Stimulated activated naive B cell treated with anti-CD40 and anti-IgM and Interleukin-4, amounts not matched to agents 10 μg/mL and 1 μg/mL and 100 μg/mL, for 72 hours (primary cell): ENCODE data around the gene LTO1.

ENCODE experiments used
- ATAC-seq, 2 donors: fragments of 150-1000 bp; cut with Tn5 transposase; replicated peaks; 2 replicates each; pipeline ENCODE4 v1.10.0; 2021; ENCODE audit warnings: moderate library complexity in 1 of 2
- DNase-seq: peaks from one replicate; pipeline ENCODE4 v3.0.0; 2021
- H3K27ac Mint-ChIP-seq: one replicate; pipeline ENCODE4 v1.8.0; 2022; ENCODE audit warnings: mild to moderate bottlenecking, mixed read lengths
- H3K27me3 Mint-ChIP-seq, 2 donors: one replicate each; pipeline ENCODE4 v1.8.0; 2022; ENCODE audit warnings: mixed read lengths in 2 of 2
- H3K36me3 Mint-ChIP-seq, 2 donors: one replicate each; pipeline ENCODE4 v1.8.0; 2022; ENCODE audit warnings: mixed read lengths in 2 of 2, mild to moderate bottlenecking in 1 of 2
- H3K4me1 Mint-ChIP-seq, 2 donors: one replicate each; pipeline ENCODE4 v1.8.0; 2022; ENCODE audit warnings: mixed read lengths in 2 of 2, mild to moderate bottlenecking in 1 of 2
- H3K4me3 Mint-ChIP-seq, 2 donors: one replicate each; pipeline ENCODE4 v1.8.0; 2022; ENCODE audit warnings: mild to moderate bottlenecking in 2 of 2, mixed read lengths in 2 of 2, moderate library complexity in 1 of 2
- H3K9me3 Mint-ChIP-seq, 2 donors: one replicate each; pipeline ENCODE4 v1.8.0; 2022; ENCODE audit warnings: mixed read lengths in 2 of 2, mild to moderate bottlenecking in 1 of 2

LTO1 gene

DNA sequence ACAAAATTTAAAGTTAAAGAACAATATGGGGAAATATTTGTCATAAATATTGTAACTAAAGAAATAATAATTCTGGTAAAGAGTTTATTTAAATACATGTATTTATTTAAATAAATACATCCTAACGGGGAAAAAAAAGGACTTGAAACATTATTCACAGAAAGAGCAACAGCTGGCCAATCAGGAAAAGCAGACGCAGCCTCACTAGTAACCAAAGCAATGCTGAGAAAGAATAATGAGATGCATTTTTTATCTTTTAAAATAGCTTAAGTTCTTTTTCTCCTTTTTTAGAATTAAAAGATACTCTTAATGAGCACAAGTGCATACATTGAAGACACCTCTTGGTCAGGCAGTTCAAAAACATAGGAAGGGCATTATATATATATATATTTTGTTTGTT is 2.6 kb upstream of the LTO1 start:
- Mint-ChIP-seq H3K4me3 (no peak overlapping the region), H3K4me1 (peaks cover 9 to 29% of the 10 kb centered on the region in 2 donors), H3K27me3 (peaks cover 5 to 6% of the 10 kb centered on the region in 2 donors), H3K27ac (no peak overlapping the region), H3K36me3 (peaks cover 7 to 8% of the 10 kb centered on the region in 2 donors), H3K9me3 (no peaks in the 10 kb centered on the region)
- ATAC-seq (no peak), DNase-seq (no peak)

DNA sequence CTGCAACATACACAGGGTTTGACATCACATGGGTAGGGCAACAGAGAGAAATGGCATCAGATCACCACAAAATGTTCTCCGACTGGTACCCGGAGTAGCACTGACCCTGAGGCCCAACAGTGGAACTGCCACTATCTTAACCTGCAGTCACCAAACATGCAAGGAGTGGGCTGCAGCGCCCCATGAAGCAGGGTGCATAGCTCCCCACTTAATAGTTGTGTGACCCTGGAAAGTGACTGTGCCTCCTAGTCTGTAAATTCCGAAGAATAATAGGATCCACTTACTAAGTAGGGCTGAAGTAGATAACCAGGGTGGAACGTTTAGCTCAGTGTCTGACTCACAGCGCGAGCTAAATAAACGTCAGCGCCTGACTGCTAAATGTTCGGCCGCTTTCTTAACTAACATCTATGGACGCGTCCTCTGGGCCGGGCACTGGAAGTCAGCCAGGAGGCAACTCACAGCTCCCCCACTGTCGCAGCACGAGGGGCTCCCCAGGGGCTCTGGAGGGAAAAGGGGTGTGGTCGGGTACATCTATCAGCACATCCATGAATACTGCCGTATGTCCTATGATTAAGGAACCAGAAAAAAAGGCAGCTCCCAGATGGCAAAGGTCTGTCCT is 777 bp downstream of the LTO1 start:
- H3K27ac Mint-ChIP-seq: peak overlapping the region; percentile 99
- peak overlapping the region; percentile 95 to 99 for H3K4me3 Mint-ChIP-seq
- H3K4me1 Mint-ChIP-seq: peaks cover 16 to 42% of the 10 kb centered on the region in 2 donors
- peaks cover 11 to 20% of the 10 kb centered on the region in 2 donors for H3K36me3 Mint-ChIP-seq
- H3K27me3 Mint-ChIP-seq: no peaks in the 10 kb centered on the region
- ATAC-seq (peak in 1 of 2 donors; percentile 13), DNase-seq (no peak)
- no peaks in the 10 kb centered on the region for H3K9me3 Mint-ChIP-seq

GRCh38 chr11:69671734-69672465 is 3.3 kb downstream of the LTO1 start:
- Mint-ChIP-seq H3K27ac (no peak overlapping the region), H3K27me3 (no peaks in the 10 kb centered on the region), H3K4me3 (no peak overlapping the region), H3K36me3 (peaks cover 18 to 35% of the 10 kb centered on the region in 2 donors), H3K9me3 (no peaks in the 10 kb centered on the region), H3K4me1 (peaks cover 19 to 42% of the 10 kb centered on the region in 2 donors)
- DNase-seq (no peak), ATAC-seq (no peak)

- ATAC-seq: peak; percentile 33 to 41
- Mint-ChIP-seq H3K4me3 (no peak overlapping the region), H3K4me1 (peaks cover 18 to 36% of the 10 kb centered on the region in 2 donors), H3K9me3 (no peaks in the 10 kb centered on the region), H3K36me3 (peaks cover 20 to 43% of the 10 kb centered on the region in 2 donors), H3K27me3 (no peaks in the 10 kb centered on the region), H3K27ac (peak overlapping the region; percentile 22)
- DNase-seq: peak; percentile 56
Measured at GRCh38 chr11:69670158-69670845, 4.9 kb downstream of the LTO1 start.

DNA sequence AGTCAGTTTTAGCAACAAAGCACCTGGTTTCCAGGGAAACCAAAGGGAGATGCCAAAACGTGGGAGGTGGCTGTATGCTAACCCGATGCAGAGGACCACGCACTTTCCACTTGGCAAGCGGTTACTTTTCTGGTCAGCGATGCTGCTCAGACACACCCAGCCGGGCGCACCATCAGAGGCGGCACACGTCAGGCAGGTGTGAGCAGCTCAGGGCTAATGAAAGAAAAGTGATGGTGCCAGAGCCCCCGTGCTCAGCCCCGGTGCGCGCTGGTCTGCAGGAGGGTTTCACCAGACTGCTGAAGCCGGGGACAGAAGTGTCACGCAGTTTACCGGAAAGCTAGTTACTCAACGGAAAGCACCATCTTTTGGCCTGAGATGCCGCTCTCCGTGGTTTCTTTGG is 5.7 kb downstream of the LTO1 start:
- ATAC-seq (no peak), DNase-seq (no peak)
- Mint-ChIP-seq H3K9me3 (no peaks in the 10 kb centered on the region), H3K27ac (no peak overlapping the region), H3K4me3 (no peak overlapping the region), H3K4me1 (peaks cover 17 to 30% of the 10 kb centered on the region in 2 donors), H3K36me3 (peaks cover 23 to 46% of the 10 kb centered on the region in 2 donors), H3K27me3 (no peaks in the 10 kb centered on the region)

DNA sequence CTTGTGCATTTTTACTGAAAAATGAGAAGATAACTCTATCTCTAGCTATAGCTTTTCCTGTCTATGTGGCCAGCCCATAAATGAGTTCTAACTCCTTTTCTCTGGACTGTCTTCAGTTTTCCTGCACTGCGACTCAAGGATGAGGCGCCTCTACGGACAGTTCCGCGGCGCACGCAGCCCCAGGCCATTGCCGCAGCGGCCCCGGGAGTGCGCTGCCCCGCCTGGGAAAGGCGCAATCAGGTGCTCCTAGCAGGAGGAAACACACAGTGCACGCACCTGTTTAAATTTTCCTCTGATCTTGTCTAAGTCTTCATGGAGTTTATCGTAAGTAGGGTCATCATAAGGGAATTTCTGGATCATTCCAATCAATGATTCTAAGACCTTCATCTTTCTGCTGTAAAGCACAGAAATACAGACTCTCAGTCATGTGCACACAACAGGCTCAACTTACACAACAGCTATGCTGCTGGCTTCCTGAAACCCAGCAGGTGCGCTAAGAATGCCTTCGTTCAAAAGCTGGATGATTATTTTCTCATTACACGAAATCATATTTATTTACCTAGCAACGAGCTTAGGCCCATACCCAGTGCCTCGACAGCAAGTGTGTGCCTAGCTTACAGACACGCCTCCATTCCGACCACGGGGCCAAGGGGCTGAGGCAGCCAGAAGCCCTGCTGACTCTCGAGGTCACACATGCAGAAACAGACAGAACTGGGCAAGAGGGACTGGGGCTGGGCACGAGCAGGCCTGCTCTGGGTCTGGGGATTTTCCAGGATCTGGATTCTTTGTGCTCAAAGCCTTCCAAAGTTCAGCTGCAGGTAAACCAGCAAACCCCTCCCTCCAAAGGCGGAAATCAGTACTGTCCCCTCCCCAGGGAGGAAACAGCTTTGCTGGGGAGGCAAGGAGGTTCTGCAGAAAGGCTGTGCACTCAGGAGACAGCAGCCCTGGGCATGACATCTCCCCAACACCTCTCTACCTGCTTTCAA is 7.2 kb downstream of the LTO1 start:
- Mint-ChIP-seq H3K27me3 (no peaks in the 10 kb centered on the region), H3K4me1 (peaks cover 12 to 19% of the 10 kb centered on the region in 2 donors), H3K27ac (no peak overlapping the region), H3K9me3 (no peaks in the 10 kb centered on the region), H3K4me3 (no peak overlapping the region), H3K36me3 (peaks cover 33 to 56% of the 10 kb centered on the region in 2 donors)
- no peak for DNase-seq
- ATAC-seq: no peak

- ATAC-seq (no peak), DNase-seq (no peak)
- Mint-ChIP-seq H3K36me3 (peaks cover 33 to 59% of the 10 kb centered on the region in 2 donors), H3K27me3 (no peaks in the 10 kb centered on the region), H3K4me1 (peaks cover 5 to 24% of the 10 kb centered on the region in 2 donors), H3K9me3 (no peaks in the 10 kb centered on the region), H3K27ac (no peak overlapping the region), H3K4me3 (no peak overlapping the region)
Measured at GRCh38 chr11:69666752-69667536, 8.2 kb downstream of the LTO1 start.

DNA sequence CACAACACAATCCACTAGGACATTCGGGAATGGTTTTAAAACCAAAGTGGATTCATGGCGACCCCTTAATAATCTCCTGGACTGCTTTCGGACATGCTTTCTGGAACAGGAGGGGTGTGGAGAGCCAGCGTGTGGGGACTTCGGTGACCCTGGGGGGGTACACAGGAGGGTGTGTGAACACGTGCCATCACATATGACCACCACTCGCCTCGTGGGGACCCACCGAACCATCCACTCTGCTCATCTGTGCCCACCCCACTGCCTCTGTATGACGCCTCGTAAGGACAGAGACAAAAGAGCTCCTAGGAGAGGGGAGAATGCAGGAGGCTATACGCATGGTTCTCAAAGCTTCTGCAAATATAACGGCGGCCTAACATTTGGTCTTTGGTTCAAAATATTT is 8.9 kb downstream of the LTO1 start:
- Mint-ChIP-seq H3K36me3 (peaks cover 33 to 57% of the 10 kb centered on the region in 2 donors), H3K27ac (no peak overlapping the region), H3K27me3 (no peaks in the 10 kb centered on the region), H3K4me3 (no peak overlapping the region), H3K9me3 (no peaks in the 10 kb centered on the region), H3K4me1 (peaks cover 5 to 24% of the 10 kb centered on the region in 2 donors)
- DNase-seq (no peak), ATAC-seq (no peak)

GRCh38 chr11:69665669-69666068 is 9.5 kb downstream of the LTO1 start:
- Mint-ChIP-seq H3K9me3 (no peaks in the 10 kb centered on the region), H3K4me3 (no peak overlapping the region), H3K36me3 (peaks cover 32 to 58% of the 10 kb centered on the region in 2 donors), H3K4me1 (peaks cover 5 to 22% of the 10 kb centered on the region in 2 donors), H3K27ac (no peak overlapping the region), H3K27me3 (no peaks in the 10 kb centered on the region)
- ATAC-seq: no peak
- DNase-seq: no peak

- Mint-ChIP-seq H3K36me3 (peaks cover 29 to 55% of the 10 kb centered on the region in 2 donors), H3K27ac (no peak overlapping the region), H3K9me3 (no peaks in the 10 kb centered on the region), H3K4me1 (peaks cover 3 to 14% of the 10 kb centered on the region in 2 donors), H3K27me3 (no peaks in the 10 kb centered on the region), H3K4me3 (no peak overlapping the region)
- ATAC-seq (no peak), DNase-seq (no peak)
Measured at GRCh38 chr11:69664901-69665300, 10.3 kb downstream of the LTO1 start.

DNA sequence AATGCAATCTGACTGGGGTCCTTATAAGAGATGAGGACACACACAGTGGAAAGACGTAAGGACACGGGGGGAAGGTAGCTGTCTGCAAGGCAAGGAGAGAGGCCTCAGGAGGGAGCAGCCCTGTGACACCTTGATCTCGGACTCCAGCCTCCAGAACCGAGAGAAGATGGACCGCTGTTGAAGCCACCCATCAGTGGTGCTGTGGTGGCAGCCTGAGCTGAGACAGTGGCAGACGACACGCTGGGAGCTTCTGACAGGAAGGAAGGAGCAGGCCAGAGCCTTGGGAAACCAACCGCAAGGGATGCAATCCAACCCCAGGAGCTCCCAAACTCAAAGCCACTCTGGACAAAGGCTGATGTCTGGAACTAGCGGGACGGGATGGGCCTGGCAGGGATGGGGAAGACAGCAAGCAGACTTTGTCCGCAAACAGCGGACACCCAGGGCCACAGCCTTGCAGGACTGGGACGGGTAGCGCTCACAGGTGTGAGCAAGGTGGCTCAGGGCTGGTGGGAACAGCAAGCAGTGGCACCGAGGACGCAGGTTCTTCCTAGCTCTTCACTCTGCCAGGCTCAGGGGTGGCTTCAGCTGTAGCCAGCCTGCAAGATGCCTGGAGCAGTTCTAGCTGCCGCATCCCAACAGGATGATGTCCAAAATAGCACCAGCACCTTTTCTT is 10.9 kb downstream of the LTO1 start:
- Mint-ChIP-seq H3K27me3 (no peaks in the 10 kb centered on the region), H3K27ac (peak overlapping the region; percentile 37), H3K9me3 (no peaks in the 10 kb centered on the region), H3K36me3 (peaks cover 29 to 51% of the 10 kb centered on the region in 2 donors), H3K4me3 (no peak overlapping the region), H3K4me1 (peaks cover 3 to 13% of the 10 kb centered on the region in 2 donors)
- no peak for DNase-seq
- ATAC-seq: no peak

DNA sequence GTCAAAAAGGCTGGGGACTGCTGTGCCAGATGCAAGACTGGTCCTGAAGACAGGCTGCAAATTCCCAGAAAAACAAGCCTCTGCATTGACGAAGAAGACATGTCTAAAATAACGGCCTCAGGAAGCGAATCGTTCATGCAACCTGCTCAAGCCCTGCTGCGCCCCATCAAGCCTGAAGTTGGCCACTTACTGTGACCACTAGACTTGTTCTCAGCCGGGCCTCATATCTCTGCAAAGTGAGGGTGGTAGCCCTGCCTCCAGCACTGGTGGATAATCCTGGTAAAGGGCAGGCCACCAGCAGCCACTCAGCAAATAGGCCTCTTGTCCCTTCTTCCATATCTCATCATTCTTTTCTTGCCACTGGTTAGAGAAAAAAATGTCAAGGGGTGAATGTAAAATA is 11.8 kb downstream of the LTO1 start:
- Mint-ChIP-seq H3K27ac (no peak overlapping the region), H3K27me3 (no peaks in the 10 kb centered on the region), H3K4me1 (peaks cover 0 to 13% of the 10 kb centered on the region in 2 donors), H3K4me3 (no peak overlapping the region), H3K9me3 (no peaks in the 10 kb centered on the region), H3K36me3 (peaks cover 29 to 48% of the 10 kb centered on the region in 2 donors)
- ATAC-seq (no peak), DNase-seq (no peak)

- Mint-ChIP-seq H3K27ac (peak overlapping the region; percentile 43), H3K4me3 (no peak overlapping the region), H3K27me3 (no peaks in the 10 kb centered on the region), H3K4me1 (peaks cover 0 to 13% of the 10 kb centered on the region in 2 donors), H3K9me3 (no peaks in the 10 kb centered on the region), H3K36me3 (peaks cover 26 to 45% of the 10 kb centered on the region in 2 donors)
- DNase-seq: no peak
- ATAC-seq: no peak
Measured at GRCh38 chr11:69662806-69663205, 12.3 kb downstream of the LTO1 start.
